Measurements from ENCODE around the gene SEMA3A. TPM values are rescaled to one million over a fixed set of nuclear protein-coding genes. Genes with fewer than 3 reads are reported as not detected.

Gene SEMA3A
- total and polyA plus RNA-seq, 7 donors: 0.05 to 0.79 (median 0.32) TPM

- peaks cover 0 to 2% (median 0%) of the 10 kb centered on the region in 3 donors for H3K27me3 ChIP-seq (ENCODE audit: insufficient read depth in 3 of 3, low read length in 2 of 3)
- no peak overlapping the region for H3K27ac ChIP-seq
- intact Hi-C loops (cut with DNase I): no loop called here
- no peak for ATAC-seq
- no peak overlapping the region for H3K4me3 ChIP-seq
- 69 to 73% (median 71%) methylated on average over 1 of the region's 1 CpG for WGBS, 3 donors
- no peak for DNase-seq
- no peaks in the 10 kb centered on the region for H3K4me1 ChIP-seq
- no peak for TF ChIP-seq CTCF (IDR thresholded peaks at IDR 0.05)
- no peaks in the 10 kb centered on the region for H3K9me3 ChIP-seq
- no peaks in the 10 kb centered on the region for H3K36me3 ChIP-seq (ENCODE audit: insufficient read depth in 1 of 2, low read depth in 1 of 2)
Measured at GRCh38 chr7:83921271-83921940, 273.2 kb downstream of the SEMA3A start.

- intact Hi-C loops (cut with DNase I): no loop called here
- no peaks in the 10 kb centered on the region for H3K4me1 ChIP-seq
- no peaks in the 10 kb centered on the region for H3K36me3 ChIP-seq (ENCODE audit: insufficient read depth in 1 of 2, low read depth in 1 of 2)
- ATAC-seq: no peak
- no peak overlapping the region for H3K4me3 ChIP-seq
- H3K9me3 ChIP-seq: no peaks in the 10 kb centered on the region
- no peak overlapping the region for H3K27ac ChIP-seq
- no peak for DNase-seq
- no peaks in the 10 kb centered on the region for H3K27me3 ChIP-seq (ENCODE audit: insufficient read depth in 3 of 3, low read length in 2 of 3)
- TF ChIP-seq CTCF (IDR thresholded peaks at IDR 0.05): no peak
- 59 to 76% (median 63%) methylated on average over 1 of the region's 1 CpG for WGBS, 3 donors
Measured at GRCh38 chr7:83918142-83918541, 276.4 kb downstream of the SEMA3A start.

DNA sequence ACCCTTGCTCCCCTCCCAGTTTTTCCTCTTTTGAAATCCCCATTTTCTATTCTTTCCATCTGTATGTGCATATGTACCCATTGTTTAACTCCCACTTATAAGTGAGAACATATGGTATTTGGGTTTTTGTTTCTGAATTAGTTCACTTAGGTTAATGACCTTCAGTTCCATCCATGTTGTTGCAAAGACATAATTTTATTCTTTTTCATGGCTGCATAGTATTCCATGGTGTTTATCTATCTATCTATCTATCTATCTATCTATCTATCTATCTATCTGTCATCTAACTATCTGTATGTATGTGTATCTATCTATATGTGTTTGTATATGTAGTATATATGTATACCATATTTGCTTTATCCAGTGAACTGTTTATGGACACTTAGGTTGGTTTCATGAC is 281.4 kb downstream of the SEMA3A start:
- no peak for DNase-seq
- H3K36me3 ChIP-seq (ENCODE audit: insufficient read depth in 1 of 2, low read depth in 1 of 2): no peaks in the 10 kb centered on the region
- no peak for TF ChIP-seq CTCF (IDR thresholded peaks at IDR 0.05)
- H3K27ac ChIP-seq: no peak overlapping the region
- ATAC-seq: no peak
- no peaks in the 10 kb centered on the region for H3K27me3 ChIP-seq (ENCODE audit: insufficient read depth in 3 of 3, low read length in 2 of 3)
- no peak overlapping the region for H3K4me3 ChIP-seq
- intact Hi-C loops (cut with DNase I): no loop called here
- no peaks in the 10 kb centered on the region for H3K9me3 ChIP-seq
- no peaks in the 10 kb centered on the region for H3K4me1 ChIP-seq

DNA sequence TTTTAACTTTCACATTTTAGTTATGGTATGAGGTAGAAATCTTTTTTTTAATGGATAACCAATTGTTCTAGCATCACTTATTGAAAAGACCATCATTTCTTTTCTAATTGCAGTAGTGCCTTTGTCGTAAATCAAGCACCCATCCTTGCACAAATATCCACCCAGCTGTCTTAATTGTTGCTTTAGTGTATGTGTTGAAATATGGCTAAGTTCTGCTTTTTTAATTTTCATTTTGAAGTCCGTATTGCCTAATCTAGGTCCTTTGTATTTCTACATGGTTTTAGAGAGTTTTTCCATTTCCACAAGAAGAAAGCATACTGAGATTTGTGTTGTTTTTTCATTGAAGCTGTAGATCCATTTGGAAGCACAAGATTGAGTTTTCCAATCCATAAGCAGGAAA is 286.1 kb downstream of the SEMA3A start:
- no peak for TF ChIP-seq CTCF (IDR thresholded peaks at IDR 0.05)
- Histone ChIP-seq H3K9me3 (no peaks in the 10 kb centered on the region), H3K27ac (no peak overlapping the region), H3K36me3 (ENCODE audit: insufficient read depth in 1 of 2, low read depth in 1 of 2) (no peaks in the 10 kb centered on the region), H3K4me3 (no peak overlapping the region), H3K4me1 (no peaks in the 10 kb centered on the region), H3K27me3 (ENCODE audit: insufficient read depth in 3 of 3, low read length in 2 of 3) (no peaks in the 10 kb centered on the region)
- 85 to 92% (median 86%) methylated on average over 2 of the region's 2 CpGs for WGBS, 3 donors
- no peak for ATAC-seq
- no peak for DNase-seq
- intact Hi-C loops (cut with DNase I): no loop called here

All from psoas muscle (tissue), 8 donors.